ENCODE measurements around the gene CARNS1.

The CARNS1 gene, protein sequence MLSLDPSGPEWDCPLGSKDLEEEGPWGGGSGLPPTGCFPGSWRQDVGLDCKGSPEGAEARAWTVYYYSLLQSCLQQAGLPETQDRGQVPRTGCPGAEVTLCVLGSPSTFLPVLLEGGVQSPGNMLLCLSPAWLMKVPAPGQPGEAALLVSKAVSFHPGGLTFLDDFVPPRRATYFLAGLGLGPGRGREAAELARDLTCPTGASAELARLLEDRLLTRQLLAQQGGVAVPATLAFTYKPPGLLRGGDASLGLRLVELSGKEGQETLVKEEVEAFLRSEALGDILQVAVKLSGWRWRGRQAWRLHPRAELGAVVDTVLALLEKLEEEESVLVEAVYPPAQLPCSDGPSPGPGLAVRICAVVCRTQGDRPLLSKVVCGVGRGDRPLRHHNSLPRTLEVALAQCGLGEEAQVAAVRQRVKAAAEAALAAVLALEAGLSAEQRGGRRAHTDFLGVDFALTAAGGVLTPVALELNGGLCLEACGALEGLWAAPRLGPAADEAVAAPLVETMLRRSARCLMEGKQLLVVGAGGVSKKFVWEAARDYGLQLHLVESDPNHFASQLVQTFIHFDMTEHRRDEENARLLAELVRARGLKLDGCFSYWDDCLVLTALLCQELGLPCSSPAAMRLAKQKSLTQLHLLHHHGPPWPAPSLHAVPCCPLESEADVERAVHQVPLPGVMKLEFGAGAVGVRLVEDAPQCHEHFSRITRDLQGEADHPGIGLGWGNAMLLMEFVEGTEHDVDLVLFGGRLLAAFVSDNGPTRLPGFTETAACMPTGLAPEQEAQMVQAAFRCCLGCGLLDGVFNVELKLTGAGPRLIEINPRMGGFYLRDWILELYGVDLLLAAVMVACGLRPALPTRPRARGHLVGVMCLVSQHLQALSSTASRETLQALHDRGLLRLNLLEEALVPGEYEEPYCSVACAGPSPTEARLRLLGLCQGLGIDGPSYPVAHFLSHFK

DNA sequence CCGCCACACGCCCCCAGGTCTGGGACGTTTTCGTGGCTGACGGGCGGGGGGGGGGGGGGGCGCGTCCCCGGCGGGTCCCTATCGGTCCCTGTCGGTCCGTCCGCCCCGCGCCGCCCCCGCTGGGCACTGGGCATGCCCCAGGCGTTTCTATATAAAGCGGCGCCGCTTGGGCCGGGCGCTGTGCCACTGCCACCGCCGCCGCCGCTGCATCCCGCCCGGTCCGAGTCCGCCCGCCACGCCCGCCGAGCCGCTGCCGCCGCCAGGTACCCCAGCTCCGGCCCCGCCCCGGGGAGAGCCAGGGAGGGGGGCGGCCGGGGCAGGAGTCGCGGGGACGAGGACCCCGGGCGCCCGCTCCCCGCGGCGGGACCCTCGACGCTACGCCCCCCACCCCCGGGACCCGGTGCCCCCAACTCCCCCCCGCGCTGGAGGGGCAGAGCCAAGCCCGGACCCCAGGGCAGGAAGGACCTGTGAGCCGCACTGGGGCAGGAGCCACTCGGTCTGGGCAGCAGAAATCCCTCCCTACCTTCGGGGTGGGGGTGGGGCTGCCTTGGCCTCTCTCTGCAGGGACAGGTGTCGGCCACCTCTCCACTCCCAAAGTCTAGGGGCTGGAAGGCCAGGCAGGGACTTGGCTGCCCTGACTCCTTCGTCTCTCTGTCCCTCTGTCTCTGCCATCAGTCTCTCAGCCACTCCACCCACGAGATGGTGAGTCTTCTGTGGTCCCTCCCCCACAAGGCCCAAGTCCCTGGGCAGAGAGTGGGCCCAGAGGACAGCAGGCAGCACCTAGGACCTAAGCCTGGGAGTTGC, at the start of gene CARNS1:
TSS of gene CARNS1 (plus strand) at position 178 of the 804 bp plus-strand sequence. CDS start at position 700, 522 bp downstream.
- TF ChIP-seq, protein P1, sequence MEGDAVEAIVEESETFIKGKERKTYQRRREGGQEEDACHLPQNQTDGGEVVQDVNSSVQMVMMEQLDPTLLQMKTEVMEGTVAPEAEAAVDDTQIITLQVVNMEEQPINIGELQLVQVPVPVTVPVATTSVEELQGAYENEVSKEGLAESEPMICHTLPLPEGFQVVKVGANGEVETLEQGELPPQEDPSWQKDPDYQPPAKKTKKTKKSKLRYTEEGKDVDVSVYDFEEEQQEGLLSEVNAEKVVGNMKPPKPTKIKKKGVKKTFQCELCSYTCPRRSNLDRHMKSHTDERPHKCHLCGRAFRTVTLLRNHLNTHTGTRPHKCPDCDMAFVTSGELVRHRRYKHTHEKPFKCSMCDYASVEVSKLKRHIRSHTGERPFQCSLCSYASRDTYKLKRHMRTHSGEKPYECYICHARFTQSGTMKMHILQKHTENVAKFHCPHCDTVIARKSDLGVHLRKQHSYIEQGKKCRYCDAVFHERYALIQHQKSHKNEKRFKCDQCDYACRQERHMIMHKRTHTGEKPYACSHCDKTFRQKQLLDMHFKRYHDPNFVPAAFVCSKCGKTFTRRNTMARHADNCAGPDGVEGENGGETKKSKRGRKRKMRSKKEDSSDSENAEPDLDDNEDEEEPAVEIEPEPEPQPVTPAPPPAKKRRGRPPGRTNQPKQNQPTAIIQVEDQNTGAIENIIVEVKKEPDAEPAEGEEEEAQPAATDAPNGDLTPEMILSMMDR (IDR thresholded peaks at IDR 0.05; ENCODE audit: low read depth, low read length), result no peak
- no peak within 1 kb of the TSS for H3K4me3 ChIP-seq (ENCODE audit: low read depth, low read length)

DNA sequence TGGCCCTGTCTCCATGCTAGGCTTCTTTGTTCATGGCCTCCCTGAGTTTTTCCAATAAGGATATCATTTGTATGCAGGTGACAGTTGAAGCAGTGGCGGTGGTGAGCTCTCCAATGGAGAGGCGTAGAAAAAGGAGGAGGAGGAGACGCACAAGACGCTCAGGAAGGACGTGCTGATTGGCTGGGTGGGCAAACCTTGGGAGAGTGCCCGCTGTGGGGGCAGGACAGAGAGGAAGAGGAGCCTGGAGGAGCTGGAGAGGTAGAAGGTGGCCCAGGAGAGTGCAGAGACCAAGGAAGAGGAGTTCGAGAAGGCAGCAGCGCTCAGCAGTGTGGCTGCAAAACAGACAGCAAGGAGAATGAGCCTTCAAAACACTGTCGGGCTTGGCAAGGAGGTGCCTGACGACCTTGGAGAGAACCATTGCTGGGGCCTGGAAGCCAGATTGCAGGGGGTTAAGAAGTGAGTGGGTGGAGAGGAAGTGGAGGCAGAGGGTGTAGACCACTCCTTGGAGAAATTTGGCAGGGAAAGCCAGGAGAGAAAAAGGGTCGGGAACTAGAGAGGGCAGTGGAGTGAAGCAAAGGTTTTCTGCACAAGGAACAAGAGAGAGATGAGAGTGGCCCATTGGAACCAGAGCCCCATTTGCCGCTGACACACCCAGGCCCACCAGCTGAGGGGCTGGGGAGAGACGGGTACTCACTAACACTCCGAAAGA, 49.6 kb upstream of the CARNS1 start:
- TF ChIP-seq, protein P1 (IDR thresholded peaks at IDR 0.05; ENCODE audit: low read depth, low read length), result no peak
- H3K4me3 ChIP-seq (ENCODE audit: low read depth, low read length), result no peak overlapping the region

DNA sequence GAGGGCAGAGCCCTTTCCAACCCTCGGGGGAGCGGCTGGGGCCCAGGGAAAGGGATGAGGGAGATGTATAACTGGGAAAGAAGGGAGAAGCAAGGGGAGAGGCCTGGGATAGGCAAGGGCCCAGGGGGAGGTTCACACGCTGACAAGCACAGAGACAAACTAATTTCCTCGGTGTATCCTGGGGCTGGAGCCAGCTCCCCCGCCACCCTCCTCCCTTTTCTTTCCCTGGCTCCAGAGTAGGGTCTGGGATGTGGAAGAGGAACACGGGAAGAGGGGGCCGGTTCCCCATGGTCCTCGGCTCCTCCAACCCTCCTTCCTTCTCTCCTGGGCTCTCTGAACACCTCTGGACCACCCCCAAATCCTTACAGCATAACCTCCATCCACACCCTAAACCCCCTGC, 48.9 kb upstream of the CARNS1 start:
- no peak overlapping the region for H3K4me3 ChIP-seq (ENCODE audit: low read depth, low read length)
- TF ChIP-seq, protein P1 (IDR thresholded peaks at IDR 0.05; ENCODE audit: low read depth, low read length), result no peak

DNA sequence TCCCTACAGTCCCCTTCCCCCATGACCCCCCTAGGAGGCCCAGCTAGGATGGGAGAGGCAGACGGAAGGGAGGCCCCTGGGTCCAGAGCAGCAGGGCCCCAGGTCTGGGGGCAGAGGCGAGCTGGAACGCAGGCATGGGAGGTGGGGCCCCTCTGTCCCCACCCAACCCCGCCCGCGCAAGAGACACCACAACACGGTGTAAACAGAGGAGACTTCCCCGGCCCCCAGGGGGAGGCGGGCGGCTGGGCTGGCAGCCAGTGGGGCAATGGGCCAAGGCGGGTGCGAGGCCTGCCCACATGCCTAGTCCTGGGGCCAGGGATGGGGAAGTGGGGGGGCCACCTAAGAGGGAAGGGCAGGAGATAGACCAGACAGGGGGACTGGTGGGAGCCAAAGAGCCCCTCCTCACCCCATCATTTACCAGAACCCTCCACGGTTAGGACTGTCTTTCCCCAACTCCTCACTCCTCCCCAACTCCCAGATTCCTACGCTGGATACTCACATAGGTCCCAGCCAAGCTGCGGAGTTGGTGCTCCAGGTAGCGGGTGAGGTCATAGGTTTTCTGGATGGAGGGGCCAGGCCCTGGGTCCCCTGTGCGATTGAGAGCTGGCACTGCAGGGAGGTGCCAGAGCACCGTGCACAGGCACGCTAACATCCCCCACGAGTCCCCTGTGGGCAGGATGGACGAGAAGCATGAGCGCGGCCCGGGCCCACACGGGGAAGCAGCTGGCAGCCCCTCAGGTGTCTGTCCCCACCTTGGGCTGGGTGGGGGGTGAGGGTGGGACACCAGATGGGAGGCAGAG, 48.3 kb upstream of the CARNS1 start:
- H3K4me3 ChIP-seq (ENCODE audit: low read depth, low read length), result no peak overlapping the region
- TF ChIP-seq, protein P1 (IDR thresholded peaks at IDR 0.05; ENCODE audit: low read depth, low read length), result no peak

DNA sequence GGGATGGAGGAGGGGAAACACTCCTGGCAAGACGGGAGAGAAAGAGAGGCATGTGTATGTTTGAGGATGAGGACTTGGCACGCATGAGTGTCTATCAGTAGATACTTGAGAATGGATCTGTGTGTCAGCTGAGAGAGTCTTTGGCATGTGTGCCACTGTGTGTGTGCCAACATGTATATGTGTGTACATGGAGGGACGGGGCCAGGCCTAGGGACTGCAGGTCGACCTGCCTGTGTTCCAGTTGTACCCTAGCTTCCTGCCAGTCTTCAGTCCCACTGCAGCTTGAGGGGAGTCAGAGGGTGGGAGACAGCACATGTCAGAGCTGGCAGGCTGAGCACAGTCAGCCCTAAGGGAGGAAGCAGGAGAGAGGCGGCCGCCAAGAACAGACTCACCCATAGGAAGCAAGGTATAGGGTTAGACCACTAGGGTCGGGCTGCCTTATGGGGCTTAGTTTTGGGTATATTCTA, 47.7 kb upstream of the CARNS1 start:
- no peak overlapping the region for H3K4me3 ChIP-seq (ENCODE audit: low read depth, low read length)
- TF ChIP-seq, protein P1 (IDR thresholded peaks at IDR 0.05; ENCODE audit: low read depth, low read length), result no peak

DNA sequence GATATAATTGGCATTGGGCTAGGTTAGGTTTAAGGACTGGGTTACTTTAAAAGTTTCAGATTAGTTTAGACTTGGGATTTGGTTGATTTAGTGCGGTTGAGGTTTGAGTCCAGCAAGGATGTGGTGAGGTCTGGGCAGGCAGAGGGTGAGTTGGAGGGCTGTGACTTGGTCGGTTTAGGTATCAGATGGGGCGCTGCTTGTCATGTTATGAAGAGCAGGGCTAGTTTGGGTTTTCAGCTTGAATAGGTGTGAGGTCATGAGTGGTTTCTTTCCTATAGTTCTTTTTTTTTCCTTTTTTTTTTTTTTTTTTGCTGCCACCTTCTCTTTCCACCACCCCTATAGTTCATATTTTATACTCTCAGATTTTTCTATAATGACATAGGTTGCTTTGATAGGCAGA, 46.9 kb upstream of the CARNS1 start:
- H3K4me3 ChIP-seq (ENCODE audit: low read depth, low read length), result no peak overlapping the region
- TF ChIP-seq, protein P1 (IDR thresholded peaks at IDR 0.05; ENCODE audit: low read depth, low read length), result no peak

All from WI38 (cell line).